ENCODE measurements around the gene IRF8. TPM values are rescaled to one million over a fixed set of nuclear protein-coding genes. Genes with fewer than 3 reads are reported as not detected.
A peak's percentile ranks its signal among the peaks of the same experiment; 100 is the strongest.

IRF8 gene
- total RNA-seq, 3 donors from 2014 or later: 16.7 to 121 (median 20.2) TPM

GRCh38 chr16:85958731-85959130, 59.8 kb downstream of the IRF8 start:
- no peaks in the 10 kb centered on the region for H3K4me1 ChIP-seq
- no peaks in the 10 kb centered on the region for H3K9me3 ChIP-seq
- no peaks in the 10 kb centered on the region for H3K36me3 ChIP-seq
- no peak overlapping the region for H3K4me3 ChIP-seq
- H3K27me3 ChIP-seq: peaks cover 0 to 31% of the 10 kb centered on the region in 2 donors
- intact Hi-C loops (cut with DNase I; ENCODE audit: low total_unique reads): loop anchor here (2.0 kb wide), 1 partner anchor 62 kb away; no protein-coding TSS in a partner anchor
- no peak for DNase-seq (ENCODE audit: low spot score in 2 of 2)
- no peak overlapping the region for H3K27ac ChIP-seq
- no peak for TF ChIP-seq POLR2AphosphoS5 (IDR thresholded peaks at IDR 0.05)
- TF ChIP-seq POLR2A (IDR thresholded peaks at IDR 0.05): no peak
- TF ChIP-seq CTCF (IDR thresholded peaks at IDR 0.05): no peak

- no peaks in the 10 kb centered on the region for H3K9me3 ChIP-seq
- intact Hi-C loops (cut with DNase I; ENCODE audit: low total_unique reads): loop anchor here (2.0 kb wide), 1 partner anchor 61 kb away; no protein-coding TSS in a partner anchor
- no peak for DNase-seq (ENCODE audit: low spot score in 2 of 2)
- no peaks in the 10 kb centered on the region for H3K36me3 ChIP-seq
- H3K27me3 ChIP-seq: peaks cover 0 to 28% of the 10 kb centered on the region in 2 donors
- H3K4me1 ChIP-seq: no peaks in the 10 kb centered on the region
- H3K4me3 ChIP-seq: no peak overlapping the region
- no peak for TF ChIP-seq POLR2A (IDR thresholded peaks at IDR 0.05)
- no peak overlapping the region for H3K27ac ChIP-seq
Measured at GRCh38 chr16:85959686-85960085, 60.7 kb downstream of the IRF8 start.

DNA sequence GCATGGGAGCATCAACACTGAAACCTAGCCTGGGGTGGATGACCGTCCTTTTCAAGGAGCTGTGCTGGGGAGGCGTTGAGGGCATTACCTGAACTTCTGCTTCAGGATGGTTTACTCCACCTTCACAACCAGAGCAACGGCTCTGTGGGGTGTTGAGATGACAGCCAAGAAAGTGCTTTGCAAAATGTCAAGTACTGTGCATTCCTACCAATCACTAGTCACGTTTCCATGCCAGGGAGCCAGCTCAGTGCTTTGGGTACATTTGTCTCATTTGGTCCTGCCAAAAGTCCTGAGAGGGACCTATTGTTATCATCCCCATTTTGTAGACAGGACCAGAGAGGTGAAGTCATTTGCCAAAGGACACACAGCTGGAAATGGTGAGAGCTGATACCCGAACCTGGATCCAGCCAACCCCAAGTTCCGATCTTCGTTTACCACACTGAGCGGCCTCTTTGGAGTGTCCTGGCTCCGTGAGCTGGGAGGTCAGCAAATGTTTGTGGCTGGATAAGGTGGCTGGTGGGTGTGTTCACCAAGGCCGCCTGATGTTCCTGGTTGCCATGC, 61.6 kb downstream of the IRF8 start:
- Histone ChIP-seq H3K4me3 (no peak overlapping the region), H3K36me3 (no peaks in the 10 kb centered on the region), H3K4me1 (no peaks in the 10 kb centered on the region), H3K27ac (no peak overlapping the region), H3K27me3 (peaks cover 0 to 19% of the 10 kb centered on the region in 2 donors), H3K9me3 (no peaks in the 10 kb centered on the region)
- TF ChIP-seq CTCF (IDR thresholded peaks at IDR 0.05) (no peak), POLR2AphosphoS5 (IDR thresholded peaks at IDR 0.05) (no peak), POLR2A (IDR thresholded peaks at IDR 0.05) (no peak)
- intact Hi-C loops (cut with DNase I; ENCODE audit: low total_unique reads): no loop called here
- no peak for DNase-seq (ENCODE audit: low spot score in 2 of 2)

DNA sequence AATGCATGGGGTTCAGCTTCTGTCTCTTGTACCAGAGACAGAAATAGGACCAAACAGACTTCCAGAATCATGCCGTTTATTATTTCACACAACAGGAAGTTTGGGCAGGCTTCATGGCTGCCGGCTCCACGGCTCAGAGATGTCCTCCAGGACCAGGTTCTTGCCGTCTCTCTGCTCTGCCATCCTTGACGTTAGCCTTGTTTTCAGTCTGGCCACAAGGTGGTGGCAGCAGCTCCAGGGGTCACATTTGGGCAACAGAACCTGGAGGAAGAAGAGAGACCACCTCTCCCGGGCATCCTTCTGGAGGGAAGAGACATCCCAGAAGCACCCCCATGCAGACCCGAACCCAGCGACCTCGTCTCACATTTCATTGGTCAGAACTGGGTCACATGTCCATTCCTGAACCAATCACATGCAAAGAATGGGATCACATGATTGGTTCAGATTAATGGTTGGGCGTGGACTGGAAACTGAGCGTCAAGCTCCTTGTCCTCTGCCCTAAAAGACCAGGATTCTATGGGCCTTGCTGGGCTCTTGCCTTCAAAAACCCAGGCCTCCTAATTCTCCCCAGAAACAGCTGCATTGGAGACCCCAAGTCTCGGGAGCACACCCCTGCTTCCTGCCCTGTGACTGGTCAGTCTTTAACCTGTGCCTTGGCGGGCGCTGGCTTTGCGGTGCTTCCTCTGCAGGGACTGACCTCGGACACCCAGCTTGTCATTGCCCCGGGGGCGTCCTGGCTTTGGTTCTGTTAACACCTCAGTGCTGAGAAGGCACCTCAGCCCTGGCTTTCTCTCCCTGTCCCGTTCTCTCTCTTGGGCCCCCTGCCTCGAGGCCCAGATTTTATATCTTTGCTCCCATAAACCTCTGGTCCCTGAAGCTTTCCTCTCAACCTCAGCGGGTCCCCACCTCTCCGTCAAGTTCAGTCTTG, 63.3 kb downstream of the IRF8 start:
- intact Hi-C loops (cut with DNase I; ENCODE audit: low total_unique reads): no loop called here
- no peaks in the 10 kb centered on the region for H3K4me1 ChIP-seq
- H3K9me3 ChIP-seq: no peaks in the 10 kb centered on the region
- no peak overlapping the region for H3K4me3 ChIP-seq
- DNase-seq (ENCODE audit: low spot score in 2 of 2): no peak
- TF ChIP-seq POLR2A (IDR thresholded peaks at IDR 0.05) (no peak), POLR2AphosphoS5 (IDR thresholded peaks at IDR 0.05) (no peak), CTCF (IDR thresholded peaks at IDR 0.05) (no peak)
- H3K36me3 ChIP-seq: no peaks in the 10 kb centered on the region
- H3K27me3 ChIP-seq: peaks cover 0 to 3% of the 10 kb centered on the region in 2 donors
- H3K27ac ChIP-seq: no peak overlapping the region

DNA sequence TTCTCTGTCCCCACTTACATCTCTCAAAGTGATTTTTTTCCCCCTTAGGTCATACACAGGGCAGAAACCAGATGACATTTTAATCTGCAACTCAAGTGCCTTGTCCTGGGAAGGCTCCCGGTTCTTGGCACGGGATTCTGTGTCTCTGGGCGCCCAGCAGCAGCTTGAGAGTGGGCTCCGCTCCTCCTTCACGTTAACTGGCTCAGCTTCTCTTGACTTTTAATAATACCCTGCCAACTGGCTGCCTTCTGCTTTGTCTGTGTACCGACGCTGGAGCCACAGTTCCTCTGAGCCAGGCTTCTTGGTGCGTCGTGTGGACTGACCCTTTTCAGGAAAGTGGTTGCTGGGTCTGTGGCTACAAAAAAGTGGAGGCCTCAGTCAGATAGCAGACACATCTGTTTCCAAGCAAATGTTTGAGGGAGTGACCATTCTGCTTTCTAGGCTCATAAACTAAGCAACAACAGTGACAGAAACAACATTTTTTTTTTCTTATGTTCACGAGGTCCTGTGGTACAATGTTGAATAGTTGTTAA, 64.9 kb downstream of the IRF8 start:
- TF ChIP-seq POLR2A (IDR thresholded peaks at IDR 0.05) (no peak), POLR2AphosphoS5 (IDR thresholded peaks at IDR 0.05) (no peak), CTCF (IDR thresholded peaks at IDR 0.05) (no peak)
- no peaks in the 10 kb centered on the region for H3K9me3 ChIP-seq
- no peaks in the 10 kb centered on the region for H3K27me3 ChIP-seq
- intact Hi-C loops (cut with DNase I; ENCODE audit: low total_unique reads): no loop called here
- H3K27ac ChIP-seq: no peak overlapping the region
- DNase-seq (ENCODE audit: low spot score in 2 of 2): peak in 1 of 2 donors; percentile 19
- no peak overlapping the region for H3K4me3 ChIP-seq
- no peaks in the 10 kb centered on the region for H3K4me1 ChIP-seq
- H3K36me3 ChIP-seq: no peaks in the 10 kb centered on the region
